Midbrain (tissue), 1 donor: ENCODE measurements around the gene UST.
"Not testable (repeated sequence)": the region's sequence is repeated elsewhere in the genome, so short reads cannot be mapped to it uniquely, and the experiment has no call there.

ENCODE experiments used
- DNase-seq: peaks from one replicate; lab custom pipeline; 2025; lab: John Stamatoyannopoulos, UW

The UST gene

DNA sequence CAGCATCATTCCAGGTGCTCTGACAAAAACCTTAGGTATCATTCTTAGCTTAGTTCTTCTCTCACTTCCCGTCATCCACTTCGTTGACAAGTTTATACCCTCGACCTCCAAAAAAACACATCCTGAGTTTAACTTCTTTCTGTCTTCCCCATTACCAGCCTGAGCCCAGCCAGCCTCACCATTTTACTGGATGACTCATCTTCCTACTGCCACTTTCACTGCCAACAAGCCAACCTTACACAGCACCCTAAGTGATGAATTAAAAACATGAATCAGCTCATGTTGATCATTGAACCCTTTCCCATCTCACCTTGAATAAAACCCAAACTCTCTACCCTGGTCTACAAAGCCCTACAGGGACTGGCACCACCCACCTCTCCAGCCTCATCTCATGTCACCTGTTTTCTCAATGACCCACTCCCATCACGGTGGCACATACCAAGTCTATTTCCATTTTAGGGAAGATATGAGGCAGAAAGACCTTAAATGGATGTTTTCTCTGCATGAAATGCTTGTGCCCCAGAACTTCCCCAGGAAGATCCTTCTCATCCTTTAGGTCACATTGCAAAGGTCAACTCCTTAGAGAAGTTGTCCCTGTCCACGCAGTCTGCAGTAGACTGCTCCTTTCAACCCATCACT lies 9.9 kb upstream of the UST start:
- DNase-seq: no peak

DNA sequence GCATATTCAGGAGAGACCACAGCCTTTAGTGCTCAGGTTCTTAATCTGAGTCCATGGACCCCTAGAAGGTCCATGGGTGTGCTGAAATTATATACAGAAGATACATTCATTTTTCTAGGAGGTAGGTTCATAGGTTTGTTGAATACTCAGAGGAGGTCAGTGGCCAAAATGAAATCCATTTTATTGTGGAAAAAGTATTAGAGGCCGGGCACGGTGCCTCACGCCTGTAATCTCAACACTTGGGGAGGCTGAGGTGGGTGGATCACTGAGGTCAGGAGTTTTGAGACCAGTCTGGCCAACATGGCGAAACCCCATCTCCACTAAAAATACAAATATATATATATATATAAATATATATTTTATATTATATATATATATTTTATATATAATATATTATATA lies 9.0 kb upstream of the UST start:
- no peak for DNase-seq

DNA sequence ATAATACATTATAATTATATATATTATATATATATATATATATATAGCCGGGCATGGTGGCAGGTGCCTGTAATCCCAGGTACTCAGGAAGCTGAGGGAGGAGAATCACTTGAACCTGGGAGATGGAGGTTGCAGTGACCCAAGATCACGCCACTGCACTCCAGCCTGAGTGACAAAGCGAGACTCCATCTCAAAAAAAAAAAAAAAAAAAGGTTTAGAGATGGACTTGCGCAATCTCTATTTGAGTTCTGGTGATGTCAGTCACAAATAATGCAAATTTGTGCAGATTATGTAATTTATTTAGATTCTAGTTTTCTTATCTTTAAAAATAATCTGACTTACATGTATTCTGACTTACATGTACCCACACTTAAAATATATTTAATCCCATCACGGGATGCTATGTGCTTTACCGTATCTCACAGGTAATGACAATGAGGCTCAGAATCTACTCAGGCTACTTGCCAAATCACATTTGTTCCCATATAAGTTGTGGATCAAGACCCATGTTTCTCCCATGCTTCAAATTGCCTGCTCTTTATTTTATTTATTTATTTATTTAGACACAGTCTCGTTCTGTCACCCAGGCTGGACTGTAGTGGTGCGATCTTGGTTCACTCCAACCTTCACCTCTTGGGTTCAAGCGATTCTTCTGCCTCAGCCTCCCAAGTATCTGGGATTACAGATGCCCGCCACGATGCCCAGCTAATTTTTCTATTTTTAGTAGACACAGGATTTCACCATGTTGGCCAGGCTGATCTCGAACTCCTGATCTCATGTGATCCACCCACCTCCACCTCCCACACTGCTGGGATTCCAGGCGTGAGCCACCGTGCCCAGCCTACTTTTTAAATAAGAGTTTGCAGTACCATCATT lies 7.6 kb upstream of the UST start:
- no peak for DNase-seq

DNA sequence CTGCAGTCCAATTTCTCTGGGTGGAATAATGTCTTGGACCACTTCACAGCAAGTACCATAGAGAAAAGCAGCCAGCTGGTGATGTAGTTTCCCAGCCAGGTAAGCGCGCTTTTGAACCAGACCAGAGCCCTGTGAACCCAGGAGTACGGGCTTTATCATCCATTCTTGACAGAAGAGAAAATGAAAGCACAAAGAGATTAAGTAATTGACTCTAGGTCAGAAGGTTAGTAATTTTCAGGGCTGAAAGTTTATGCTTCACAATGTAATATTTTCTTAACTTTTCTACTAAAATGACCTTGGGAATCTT lies 7.1 kb upstream of the UST start:
- DNase-seq: no peak

DNA sequence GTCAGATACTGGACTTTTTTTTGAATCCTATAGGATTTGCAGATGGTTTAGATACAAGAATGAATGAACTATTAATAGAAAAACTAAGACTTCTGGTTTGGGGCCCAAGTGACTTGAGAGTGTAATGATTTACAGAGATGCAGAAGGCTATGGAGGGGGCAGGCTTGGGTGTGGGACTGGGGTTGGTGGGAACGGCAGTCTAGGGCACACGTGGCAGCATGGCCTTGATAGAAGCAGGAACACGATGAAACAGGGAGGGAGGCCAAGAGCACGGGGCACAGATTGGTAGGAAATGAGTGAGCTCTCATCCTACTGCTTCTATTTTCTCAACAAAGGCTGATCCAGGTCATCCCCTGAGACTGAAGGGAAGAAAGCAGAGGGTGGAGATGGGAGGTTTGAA lies 3.4 kb upstream of the UST start:
- no peak for DNase-seq

DNA sequence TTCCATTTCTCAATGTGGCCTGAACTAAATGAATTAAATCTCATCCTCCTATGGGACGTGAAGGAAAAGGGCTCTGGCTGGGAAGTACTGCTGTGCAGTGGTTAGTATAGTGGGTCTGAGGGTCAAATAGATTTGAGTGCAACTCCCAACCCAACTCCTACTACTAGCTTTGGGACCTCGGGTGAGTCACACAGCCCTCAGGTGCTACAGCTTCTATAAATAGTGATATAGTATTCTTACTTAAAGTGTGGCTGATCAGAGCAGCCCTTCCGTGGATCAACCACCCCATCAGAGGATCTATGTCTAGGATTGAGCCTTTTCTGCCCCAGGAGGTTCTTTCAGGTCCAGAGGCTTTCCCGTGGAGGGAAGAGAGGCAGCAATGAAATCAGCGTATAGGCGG lies 904 bp upstream of the UST start:
- no peak for DNase-seq

DNA sequence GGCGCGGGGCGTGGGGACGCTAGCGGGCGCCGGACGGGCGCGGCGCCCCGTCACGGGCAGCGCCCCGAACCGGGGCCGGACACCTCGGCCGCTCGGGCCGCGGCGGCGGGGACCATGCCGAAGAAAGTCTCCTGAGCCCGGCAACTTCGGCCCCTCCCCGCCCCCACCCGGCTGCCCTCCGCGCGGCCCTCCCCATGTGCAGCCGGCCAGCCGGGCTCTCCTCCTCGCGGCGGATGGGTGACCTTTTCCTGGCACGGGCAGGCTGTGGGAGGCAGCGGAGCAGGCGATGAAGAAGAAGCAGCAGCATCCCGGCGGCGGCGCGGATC lies 278 bp downstream of the UST start:
- DNase-seq: peak; percentile 48

DNA sequence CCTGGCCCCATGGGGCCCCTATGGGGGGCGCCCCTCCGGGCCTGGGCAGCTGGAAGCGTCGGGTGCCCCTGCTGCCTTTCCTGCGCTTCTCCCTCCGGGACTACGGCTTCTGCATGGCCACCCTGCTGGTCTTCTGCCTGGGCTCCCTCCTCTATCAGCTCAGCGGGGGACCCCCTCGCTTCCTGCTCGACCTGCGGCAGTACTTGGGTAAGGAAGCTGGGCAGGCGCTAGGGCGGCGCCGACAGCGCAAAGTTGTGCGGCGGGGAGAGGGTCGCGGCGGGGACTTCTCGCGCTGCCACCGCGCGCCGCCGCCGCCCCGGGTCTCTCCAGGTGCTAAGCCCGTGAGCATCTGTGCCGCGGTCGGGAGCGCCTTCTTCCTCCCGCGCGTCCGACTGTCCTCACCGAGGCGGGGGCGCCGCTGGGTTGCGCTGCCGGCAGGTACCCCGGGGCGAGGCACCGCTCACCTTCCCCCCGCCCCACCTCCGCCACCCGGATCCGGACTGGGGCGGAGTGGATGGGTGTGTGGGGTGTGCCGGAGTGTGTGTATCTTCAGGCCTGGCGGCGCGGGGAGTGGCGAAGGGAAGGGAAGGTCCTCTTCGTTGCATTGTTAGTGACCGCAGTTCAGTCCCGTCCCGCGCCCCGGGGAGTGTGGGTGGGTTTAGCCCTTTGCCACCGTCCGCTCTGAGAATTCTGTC lies 788 bp downstream of the UST start:
- peak; percentile 54 for DNase-seq

DNA sequence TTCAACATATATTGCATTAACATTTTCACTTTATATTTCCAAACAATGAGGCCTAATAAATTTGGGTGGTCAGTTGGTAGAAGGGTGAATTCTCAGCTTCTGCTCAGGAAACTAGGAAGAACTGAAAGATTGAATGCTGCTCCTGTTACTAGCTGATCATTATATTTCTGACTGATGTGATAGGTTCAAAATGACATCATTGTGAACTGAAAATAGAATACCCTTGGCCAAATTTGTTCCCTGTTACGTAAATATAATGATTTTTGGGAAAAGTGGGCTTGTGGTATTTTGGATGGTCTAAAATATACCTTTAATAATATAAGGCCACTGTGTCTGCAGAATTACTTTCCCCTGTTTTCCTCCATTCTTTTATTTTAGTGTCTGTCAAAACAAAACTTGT lies 2.8 kb downstream of the UST start:
- no peak for DNase-seq

DNA sequence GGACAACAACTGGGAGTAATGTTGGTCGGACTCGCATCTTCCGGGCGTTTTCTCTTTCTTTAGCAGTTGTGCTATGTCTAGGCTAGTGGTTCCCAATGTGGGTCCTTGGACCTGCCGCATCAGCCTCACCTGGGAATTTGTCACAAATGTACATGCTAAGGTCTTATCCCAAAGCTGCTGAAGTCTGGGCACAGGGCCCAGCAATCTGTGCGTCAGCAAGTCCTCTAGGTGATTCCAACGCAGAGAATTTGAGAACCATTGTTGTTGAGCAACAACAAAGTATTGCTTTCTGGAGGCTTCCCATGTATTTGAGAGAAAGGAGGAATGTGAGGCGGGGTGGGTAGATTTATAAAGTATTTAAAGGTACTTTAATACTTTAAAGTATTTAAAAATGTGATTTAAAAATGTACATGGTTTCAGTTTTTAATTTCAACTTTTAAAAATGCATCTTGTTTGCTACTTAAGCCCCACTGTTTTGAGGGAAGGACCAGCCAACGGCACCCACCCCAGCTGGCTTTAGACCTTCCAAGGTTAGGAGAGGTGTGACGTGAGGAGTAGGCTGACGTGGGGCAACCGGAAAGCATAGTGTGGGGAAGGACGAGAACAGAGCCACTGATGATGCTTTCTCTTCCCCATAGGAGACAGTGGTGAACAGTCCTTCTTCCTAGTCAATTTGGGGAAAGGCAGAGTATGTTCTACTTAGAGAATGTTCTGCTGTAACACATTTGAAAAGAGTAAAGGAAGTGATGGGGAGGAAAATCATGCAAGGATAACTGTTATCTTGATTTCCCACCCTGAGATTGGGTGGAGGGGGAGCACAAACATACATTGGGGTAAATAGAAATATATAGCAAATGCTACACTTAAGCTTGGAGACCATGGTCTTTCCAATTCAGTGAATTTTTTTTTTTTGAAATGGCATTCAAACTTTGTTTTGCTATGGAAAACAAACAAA lies 4.3 kb downstream of the UST start:
- DNase-seq: no peak

DNA sequence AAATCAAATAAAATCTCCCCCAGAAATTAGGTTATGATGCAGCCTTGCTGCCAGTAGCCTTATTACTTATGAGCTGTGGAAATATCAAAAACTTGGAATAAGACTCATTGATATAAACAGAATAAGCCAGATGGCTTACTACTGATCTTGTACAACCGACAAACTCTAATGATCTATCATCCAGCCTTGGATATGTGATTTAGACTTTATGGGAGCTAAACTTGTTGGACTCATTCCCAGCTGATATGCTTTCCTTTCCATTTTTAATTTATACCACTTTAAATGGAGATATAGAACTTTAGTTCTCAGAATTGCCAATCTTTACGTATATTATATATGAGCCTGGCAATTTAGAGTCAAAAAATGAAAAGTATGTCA lies 5.0 kb downstream of the UST start:
- DNase-seq: no peak

DNA sequence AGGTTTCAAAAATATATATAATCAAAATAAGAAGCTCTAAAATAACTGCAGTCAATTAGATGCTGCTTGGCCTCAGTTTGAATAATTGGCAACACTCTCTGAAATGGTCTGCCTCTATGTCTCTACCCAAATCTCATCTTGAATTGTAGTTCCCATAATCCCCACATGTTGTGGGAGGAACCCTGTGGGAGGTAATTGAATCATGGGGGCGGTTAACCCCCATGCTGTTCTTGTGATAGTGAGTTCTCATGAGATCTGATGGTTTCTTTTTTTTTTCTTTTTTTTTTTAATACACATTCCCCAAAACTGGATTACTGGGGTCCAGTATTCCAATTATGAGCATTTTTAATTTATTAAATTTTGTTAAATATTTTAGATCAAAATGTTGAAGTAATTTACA lies 8.5 kb downstream of the UST start:
- not testable (repeated sequence) for DNase-seq

DNA sequence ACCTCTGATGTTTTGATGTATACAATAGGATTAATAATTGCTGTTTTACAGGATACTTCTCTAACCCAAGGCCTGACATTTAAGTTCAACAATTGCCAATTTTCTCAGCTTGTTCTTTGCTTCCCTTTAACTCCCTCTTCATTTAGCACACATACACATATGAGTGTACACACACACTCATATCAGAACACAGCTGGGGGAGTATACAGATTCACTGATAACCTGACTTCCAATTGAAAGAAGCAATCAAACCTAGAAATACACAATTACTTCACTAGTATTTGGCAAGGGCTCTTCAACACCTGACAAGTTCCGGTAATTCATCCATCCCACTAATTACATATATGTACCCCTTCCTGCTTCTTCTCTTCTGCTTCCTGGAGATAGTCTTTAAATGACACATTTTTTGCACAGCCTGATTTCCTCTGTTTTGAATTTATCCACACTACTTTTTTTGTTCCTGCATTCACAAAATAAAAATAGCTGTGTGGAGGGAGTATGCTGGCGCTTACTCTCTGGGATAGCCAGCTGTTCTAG lies 11.2 kb downstream of the UST start:
- no peak for DNase-seq

DNA sequence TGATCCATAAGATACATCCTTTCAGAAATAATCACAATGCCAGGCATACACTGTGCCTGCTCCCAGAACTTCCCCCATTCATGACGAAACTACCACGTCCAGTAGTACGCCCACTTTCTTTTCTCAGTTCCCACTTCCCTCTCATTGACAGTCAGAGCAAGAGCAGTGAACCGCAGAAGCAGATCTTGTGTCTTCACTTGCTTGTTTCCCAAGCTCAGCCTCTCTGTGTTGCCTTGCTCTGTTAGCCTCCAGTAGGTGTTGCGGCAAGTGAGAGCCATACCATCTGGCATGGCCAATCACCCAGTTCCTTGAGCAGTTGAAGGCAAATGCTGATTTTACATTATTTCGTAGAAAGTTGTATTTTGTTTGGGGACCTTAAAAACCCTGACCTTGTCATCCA lies 11.7 kb downstream of the UST start:
- DNase-seq: peak; percentile 38

DNA sequence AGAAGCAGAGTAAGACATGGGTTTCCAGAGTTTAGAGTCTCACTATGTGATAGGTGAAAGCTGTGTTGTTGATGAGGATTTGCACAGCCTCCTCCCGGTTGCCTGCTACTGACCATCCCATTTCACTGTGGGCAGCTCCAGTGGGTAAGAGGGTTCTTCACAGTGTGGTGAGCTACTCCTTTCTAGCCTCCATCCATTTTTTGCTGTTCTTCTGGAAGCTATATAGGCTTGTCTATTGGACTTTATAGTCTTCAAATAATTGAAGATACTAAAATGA lies 13.4 kb downstream of the UST start:
- no peak for DNase-seq

DNA sequence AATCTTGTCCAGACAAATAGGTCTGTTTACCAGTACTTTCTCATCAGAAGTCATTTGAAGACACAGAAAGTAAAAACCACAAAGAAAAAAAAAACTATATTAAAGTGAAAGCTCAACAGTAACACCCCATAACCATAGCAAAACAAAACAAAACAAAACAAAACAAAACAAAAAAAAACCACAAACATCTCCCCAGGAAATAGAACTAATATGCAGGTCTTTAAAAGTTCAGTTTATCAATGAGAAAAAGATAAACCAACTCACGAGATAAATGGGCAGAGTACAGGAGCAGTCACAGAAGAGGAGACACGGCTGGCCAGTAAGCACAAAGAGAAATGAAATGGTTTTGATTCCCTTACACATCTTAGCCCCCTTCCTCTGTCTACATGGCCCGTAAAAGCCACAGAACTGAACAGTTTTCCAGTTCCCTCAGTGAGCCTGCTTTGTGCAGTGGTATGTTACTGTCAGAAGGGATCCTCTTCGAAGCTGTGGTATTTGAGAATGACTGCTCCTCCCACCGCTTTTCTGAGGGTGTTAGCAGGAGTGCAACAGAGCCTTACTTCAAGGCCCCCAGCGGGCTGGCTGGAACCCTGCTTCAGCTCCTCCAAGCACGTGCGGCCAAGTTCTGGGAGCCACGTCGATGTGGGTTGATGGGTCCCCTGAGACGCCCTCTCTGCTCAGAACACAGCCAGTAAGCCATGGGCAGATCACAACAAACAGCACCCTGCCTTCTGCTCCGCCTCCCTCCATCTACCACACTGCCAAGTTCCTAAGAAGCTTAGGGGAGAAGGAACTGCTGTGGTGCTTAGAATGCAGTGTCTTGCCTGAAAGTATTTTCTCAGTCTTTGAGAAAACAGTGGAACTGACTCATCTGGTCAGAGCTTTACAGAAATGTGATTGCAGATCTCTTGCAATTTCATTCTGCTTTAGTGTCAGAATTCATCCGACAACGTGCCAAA lies 14.0 kb downstream of the UST start:
- peak; percentile 49 for DNase-seq

DNA sequence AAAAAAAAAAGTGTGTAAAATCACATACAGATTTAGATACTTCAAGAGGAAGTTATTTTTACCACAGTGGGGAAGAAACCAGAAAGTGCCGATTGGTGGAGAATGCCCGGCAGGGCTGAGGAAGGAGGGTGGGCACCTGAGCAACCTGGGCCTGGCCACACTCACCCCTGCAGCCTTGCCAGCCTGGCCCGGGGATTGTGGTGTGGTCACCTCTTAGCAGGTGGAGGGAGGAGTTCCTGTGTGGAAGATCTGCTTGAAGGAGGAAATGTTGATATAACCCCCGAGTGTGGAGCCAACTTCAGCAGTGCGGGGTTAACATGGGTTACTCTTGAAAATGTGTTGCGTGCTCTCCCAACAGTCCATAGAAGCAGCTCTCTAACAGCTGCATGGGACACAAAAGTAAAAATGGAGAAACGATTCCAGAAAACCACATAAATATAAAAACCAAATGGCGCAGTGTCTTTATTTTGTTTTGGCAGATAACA lies 14.7 kb downstream of the UST start:
- no peak for DNase-seq

DNA sequence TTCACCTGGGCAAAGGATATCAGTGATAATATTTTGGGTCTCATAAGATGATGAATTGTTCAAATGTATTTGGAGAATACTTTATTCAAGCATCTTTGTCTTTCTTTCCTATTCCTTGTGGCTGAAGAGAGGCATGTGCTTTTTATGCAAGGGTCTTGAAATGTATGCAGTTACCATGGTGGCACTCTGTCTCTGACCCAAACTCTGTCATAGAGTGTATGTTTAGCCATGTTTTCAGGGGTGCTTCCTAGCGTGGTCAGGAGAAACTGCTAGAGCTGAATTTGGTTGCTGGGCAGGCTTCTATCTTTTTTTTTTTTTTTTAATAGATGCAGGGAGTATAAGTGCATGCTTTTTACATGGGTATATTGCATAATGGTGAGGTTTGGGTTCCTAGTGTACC lies 15.4 kb downstream of the UST start:
- no peak for DNase-seq

DNA sequence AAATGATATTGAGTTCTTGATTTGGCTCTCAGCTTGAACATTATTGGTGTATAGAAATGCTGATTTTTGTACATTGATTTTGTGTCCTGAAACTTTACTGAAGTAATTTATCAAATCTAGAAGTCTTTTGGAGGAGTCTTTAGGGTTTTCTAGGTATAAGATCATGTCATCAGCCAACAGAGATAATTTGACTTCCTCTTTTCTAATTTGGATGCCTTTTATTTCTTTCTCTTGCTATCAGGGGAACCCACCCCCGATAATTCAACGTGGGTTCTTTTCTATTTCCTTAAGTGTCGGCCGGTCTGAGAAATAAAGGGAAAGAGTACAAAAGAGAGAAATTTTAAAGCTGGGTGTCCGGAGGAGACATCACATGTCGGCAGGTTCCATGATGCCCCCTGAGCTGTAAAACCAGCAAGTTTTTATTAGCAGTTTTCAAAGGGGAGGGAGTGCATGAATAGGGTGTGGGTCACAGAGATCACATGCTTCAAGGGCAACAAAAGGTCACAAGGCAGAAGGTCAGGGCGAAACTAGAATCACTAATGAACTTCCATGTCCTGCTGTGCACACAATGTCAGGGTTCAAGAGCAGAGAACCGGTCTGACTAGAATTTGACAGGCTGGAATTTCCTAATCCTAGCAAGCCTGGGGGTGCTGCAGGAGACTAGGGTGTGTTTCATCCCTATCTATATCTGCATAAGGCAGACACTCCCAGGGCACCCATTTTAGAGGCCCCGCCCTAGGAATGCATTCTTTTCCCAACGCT lies 17.6 kb downstream of the UST start:
- not testable (repeated sequence) for DNase-seq
